Immature natural killer cell (primary cell): Measurements from ENCODE around the gene EPHA2. TPM values are rescaled to one million over a fixed set of nuclear protein-coding genes. Genes with fewer than 3 reads are reported as not detected.
"Not testable (repeated sequence)": the region's sequence is repeated elsewhere in the genome, so short reads cannot be mapped to it uniquely, and the experiment has no call there.

ENCODE experiments used
- DNase-seq, 3 donors: peaks; one replicate each; pipeline ENCODE4 v3.0.0; 2022; ENCODE audit warnings: mixed read lengths in 1 of 3
- H3K27ac Mint-ChIP-seq, 6 donors: one replicate each; pipeline ENCODE4 v1.8.0; 2020; ENCODE audit warnings: mixed read lengths in 6 of 6, mild to moderate bottlenecking in 5 of 6, inconsistent platforms in 4 of 6, moderate library complexity in 3 of 6
- H3K27me3 Mint-ChIP-seq, 3 donors: one replicate each; pipeline ENCODE4 v1.8.0; 2020 to 2021; ENCODE audit warnings: low read depth in 3 of 3, mild to moderate bottlenecking in 3 of 3, mixed read lengths in 3 of 3, moderate library complexity in 3 of 3, inconsistent platforms in 1 of 3
- H3K36me3 Mint-ChIP-seq, 3 donors: one replicate each; pipeline ENCODE4 v1.8.0; 2020; ENCODE audit warnings: mixed read lengths in 3 of 3, inconsistent platforms in 2 of 3, mild to moderate bottlenecking in 2 of 3
- H3K4me1 Mint-ChIP-seq, 2 donors: one replicate each; pipeline ENCODE4 v1.8.0; 2020; ENCODE audit warnings: inconsistent platforms in 2 of 2, mild to moderate bottlenecking in 2 of 2, mixed read lengths in 2 of 2, moderate library complexity in 1 of 2
- H3K4me3 Mint-ChIP-seq, 5 donors: one replicate each; pipeline ENCODE4 v1.8.0; 2020; ENCODE audit warnings: mild to moderate bottlenecking in 5 of 5, mixed read lengths in 5 of 5, inconsistent platforms in 3 of 5, moderate library complexity in 3 of 5
- H3K9me3 Mint-ChIP-seq, 6 donors: one replicate each; pipeline ENCODE4 v1.8.0; 2020; ENCODE audit warnings: mild to moderate bottlenecking in 6 of 6, mixed read lengths in 6 of 6, inconsistent platforms in 4 of 6, moderate library complexity in 3 of 6
- polyA plus RNA-seq, 3 donors: library from polyadenylated mRNA; unstranded; fragments of 300-500 nt; fragmentation: Illumina TruSeq; gene quantifications; one replicate each; pipeline ENCODE4 v1.2.3, GENCODE V29; 2021

The EPHA2 gene
- polyA plus RNA-seq, 3 donors from 2014 or later: not detected

DNA sequence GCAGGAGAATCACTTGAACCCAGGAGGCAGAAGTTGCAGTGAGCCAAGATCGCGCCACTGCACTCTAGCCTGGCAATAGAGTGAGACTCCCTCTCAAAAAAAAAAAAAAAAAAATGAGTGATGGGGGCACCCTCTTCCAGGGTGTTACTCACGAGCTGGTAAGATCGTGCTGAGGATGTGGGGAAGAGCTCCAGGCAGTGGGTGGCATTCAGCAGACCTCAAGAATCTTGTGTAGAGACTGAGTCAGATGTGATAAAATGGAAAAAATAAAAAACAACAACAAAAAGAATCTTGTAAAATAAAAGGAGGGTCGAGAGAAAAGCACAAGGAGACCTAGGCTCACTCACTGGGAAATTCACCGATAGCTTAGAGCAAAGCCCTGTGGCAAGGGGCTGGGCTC lies 38.5 kb downstream of the EPHA2 start:
- Mint-ChIP-seq H3K36me3 (no peaks in the 10 kb centered on the region), H3K27ac (peak overlapping the region in 4 of 6 donors; percentile 2 to 87 (median 50)), H3K4me3 (peak overlapping the region in 1 of 5 donors; percentile 8), H3K9me3 (no peaks in the 10 kb centered on the region), H3K27me3 (peaks cover 0 to 11% (median 10%) of the 10 kb centered on the region in 3 donors), H3K4me1 (peaks cover 29 to 33% of the 10 kb centered on the region in 2 donors)
- DNase-seq: peak in 2 of 3 donors; percentile 12 to 17

GRCh38 chr1:16116625-16117024 lies 39.2 kb downstream of the EPHA2 start:
- Mint-ChIP-seq H3K27me3 (peaks cover 0 to 10% (median 7%) of the 10 kb centered on the region in 3 donors), H3K4me1 (peaks cover 21 to 25% of the 10 kb centered on the region in 2 donors), H3K9me3 (peaks cover 0 to 3% (median 0%) of the 10 kb centered on the region in 6 donors), H3K36me3 (no peaks in the 10 kb centered on the region), H3K4me3 (peak overlapping the region in 1 of 5 donors; percentile 13), H3K27ac (peak overlapping the region in 3 of 6 donors; percentile 49 to 65 (median 59))
- DNase-seq: no peak

- no peak for DNase-seq
- Mint-ChIP-seq H3K27ac (no peak overlapping the region), H3K9me3 (peaks cover 0 to 4% (median 0%) of the 10 kb centered on the region in 6 donors), H3K4me3 (no peak overlapping the region), H3K27me3 (peaks cover 0 to 7% (median 3%) of the 10 kb centered on the region in 3 donors), H3K4me1 (peaks cover 16 to 19% of the 10 kb centered on the region in 2 donors), H3K36me3 (no peaks in the 10 kb centered on the region)
Measured at GRCh38 chr1:16116002-16116401, 39.9 kb downstream of the EPHA2 start.

DNA sequence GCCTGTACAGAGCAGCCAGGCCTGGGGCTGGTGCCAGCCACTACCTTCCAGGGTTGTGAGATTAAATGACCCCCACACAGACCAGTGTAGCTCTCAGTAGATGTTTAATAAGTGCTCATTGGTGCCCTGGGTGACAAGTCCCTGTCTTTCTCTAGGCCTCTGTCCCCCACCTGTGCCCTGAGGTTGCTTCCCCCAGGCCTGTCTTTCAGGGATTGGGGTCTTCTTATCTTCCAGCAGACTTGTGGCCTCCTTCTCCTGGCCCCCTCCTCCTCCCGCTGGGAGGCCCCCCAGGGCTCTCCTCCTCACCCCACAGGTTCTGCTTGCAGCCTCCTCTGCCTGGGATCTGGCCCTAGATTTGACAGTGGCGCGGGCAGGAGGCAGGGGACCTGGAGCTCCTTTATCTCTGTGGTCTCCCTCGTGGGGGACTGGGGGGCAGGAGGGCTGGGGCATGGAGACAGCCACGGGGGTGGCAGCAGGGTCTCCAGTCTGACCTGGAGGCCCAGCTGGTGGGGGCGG lies 40.3 kb downstream of the EPHA2 start:
- no peak for DNase-seq
- no peak overlapping the region for H3K4me3 Mint-ChIP-seq
- no peaks in the 10 kb centered on the region for H3K36me3 Mint-ChIP-seq

GRCh38 chr1:16114527-16115467 lies 41.1 kb downstream of the EPHA2 start:
- no peak for DNase-seq
- Mint-ChIP-seq H3K9me3 (peaks cover 0 to 4% (median 0%) of the 10 kb centered on the region in 6 donors), H3K36me3 (no peaks in the 10 kb centered on the region), H3K27ac (peak overlapping the region in 1 of 6 donors; percentile 73), H3K4me3 (no peak overlapping the region), H3K27me3 (peaks cover 3 to 7% (median 4%) of the 10 kb centered on the region in 3 donors), H3K4me1 (peaks cover 12 to 14% of the 10 kb centered on the region in 2 donors)

More for the DNA sequence above, 40.3 kb downstream of the EPHA2 start:
- Mint-ChIP-seq H3K27me3 (peaks cover 0 to 5% (median 2%) of the 10 kb centered on the region in 3 donors), H3K9me3 (peaks cover 0 to 4% (median 0%) of the 10 kb centered on the region in 6 donors), H3K27ac (no peak overlapping the region), H3K4me1 (peaks cover 12 to 14% of the 10 kb centered on the region in 2 donors)

GRCh38 chr1:16112596-16113555 lies 43.0 kb downstream of the EPHA2 start:
- Mint-ChIP-seq H3K4me3 (no peak overlapping the region), H3K27me3 (peaks cover 7% of the 10 kb centered on the region in 3 donors), H3K4me1 (peaks cover 14% of the 10 kb centered on the region in 2 donors), H3K27ac (no peak overlapping the region), H3K9me3 (peaks cover 4 to 10% (median 6%) of the 10 kb centered on the region in 6 donors), H3K36me3 (no peaks in the 10 kb centered on the region)
- DNase-seq: no peak

DNA sequence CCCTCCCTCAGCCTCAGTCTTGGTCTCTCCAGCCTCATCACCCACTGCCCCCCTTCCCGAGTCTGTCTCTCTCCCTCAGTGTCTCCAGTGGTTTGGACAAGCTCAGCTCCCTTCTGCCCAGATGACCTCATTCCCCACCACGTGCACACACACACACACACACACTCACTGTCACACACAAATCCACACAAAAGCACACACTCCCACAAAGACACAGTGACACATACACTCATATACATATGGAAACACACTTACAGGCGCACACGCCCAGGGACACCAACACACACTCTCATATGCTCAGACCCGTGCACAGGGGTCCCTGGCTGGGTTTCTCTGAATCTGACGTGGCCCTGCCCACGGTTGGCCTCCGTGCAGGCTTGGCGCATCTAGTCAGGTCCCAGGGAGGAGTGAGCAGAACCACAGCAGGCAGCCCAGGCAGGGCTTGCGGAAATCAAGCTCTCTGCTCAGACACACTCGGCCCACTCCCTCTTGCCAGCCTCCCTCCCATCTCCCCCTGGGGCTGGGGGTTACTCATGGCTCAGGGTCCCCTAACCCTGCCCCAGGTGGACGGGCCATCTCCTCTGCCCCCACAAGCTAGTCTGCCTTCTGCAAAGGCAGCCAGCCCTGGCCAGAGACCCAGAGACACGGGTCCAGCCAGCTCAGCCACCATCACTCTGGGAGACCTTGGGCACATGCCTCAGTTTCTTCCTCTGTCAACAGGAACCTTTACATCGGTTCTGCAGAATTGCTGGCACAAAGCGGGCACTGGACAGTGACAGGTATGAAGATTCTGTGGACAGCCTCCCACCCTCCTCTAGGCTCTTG lies 43.9 kb downstream of the EPHA2 start:
- Mint-ChIP-seq H3K27me3 (peaks cover 8 to 13% (median 8%) of the 10 kb centered on the region in 3 donors), H3K9me3 (peaks cover 4 to 17% (median 13%) of the 10 kb centered on the region in 6 donors), H3K27ac (peak overlapping the region in 1 of 6 donors; percentile 16), H3K36me3 (peaks cover 0 to 7% (median 0%) of the 10 kb centered on the region in 3 donors), H3K4me1 (peaks cover 6 to 7% of the 10 kb centered on the region in 2 donors), H3K4me3 (no peak overlapping the region)
- no peak for DNase-seq

DNA sequence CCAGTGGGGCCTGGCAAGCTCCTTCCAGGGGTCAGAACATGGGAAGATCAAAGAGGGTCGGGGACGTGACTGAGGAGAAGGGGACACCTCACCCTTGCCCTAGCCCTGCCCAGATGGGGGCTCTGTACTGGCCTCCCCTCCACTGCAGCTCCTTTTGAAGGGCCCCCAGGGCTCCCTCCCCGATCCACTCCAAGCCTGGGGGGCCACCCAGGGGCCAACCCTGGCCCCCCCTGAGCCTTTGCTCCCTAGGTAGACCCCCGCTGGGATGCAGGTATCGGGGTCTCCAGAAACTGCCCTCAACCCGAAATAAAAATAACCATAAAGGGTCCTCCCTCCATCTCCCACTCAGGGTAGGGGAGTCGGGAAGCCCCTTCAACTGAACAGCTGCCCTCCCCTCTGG lies 45.0 kb downstream of the EPHA2 start:
- H3K9me3 Mint-ChIP-seq: peaks cover 4 to 17% (median 13%) of the 10 kb centered on the region in 6 donors
- H3K4me1 Mint-ChIP-seq: peaks cover 0 to 2% of the 10 kb centered on the region in 2 donors
- H3K27ac Mint-ChIP-seq: no peak overlapping the region
- H3K36me3 Mint-ChIP-seq: peaks cover 0 to 7% (median 0%) of the 10 kb centered on the region in 3 donors
- no peak for DNase-seq
- H3K4me3 Mint-ChIP-seq: no peak overlapping the region
- H3K27me3 Mint-ChIP-seq: peaks cover 6 to 16% (median 8%) of the 10 kb centered on the region in 3 donors

- DNase-seq: no peak
- H3K9me3 Mint-ChIP-seq: peaks cover 4 to 17% (median 13%) of the 10 kb centered on the region in 6 donors
- peaks cover 0 to 7% (median 0%) of the 10 kb centered on the region in 3 donors for H3K36me3 Mint-ChIP-seq
- peaks cover 0 to 2% of the 10 kb centered on the region in 2 donors for H3K4me1 Mint-ChIP-seq
- H3K27me3 Mint-ChIP-seq: peaks cover 6 to 16% (median 8%) of the 10 kb centered on the region in 3 donors
- H3K4me3 Mint-ChIP-seq: no peak overlapping the region
- H3K27ac Mint-ChIP-seq: no peak overlapping the region
Measured at GRCh38 chr1:16110456-16110855, 45.4 kb downstream of the EPHA2 start.

- Mint-ChIP-seq H3K4me3 (no peak overlapping the region), H3K36me3 (peaks cover 0 to 7% (median 0%) of the 10 kb centered on the region in 3 donors), H3K27me3 (peaks cover 6 to 16% (median 8%) of the 10 kb centered on the region in 3 donors), H3K27ac (no peak overlapping the region), H3K9me3 (peaks cover 4 to 17% (median 13%) of the 10 kb centered on the region in 6 donors), H3K4me1 (peaks cover 0 to 2% of the 10 kb centered on the region in 2 donors)
- DNase-seq: no peak
Measured at GRCh38 chr1:16109571-16109970, 46.3 kb downstream of the EPHA2 start.

GRCh38 chr1:16107039-16107438 lies 48.8 kb downstream of the EPHA2 start:
- H3K27ac Mint-ChIP-seq, H3K36me3 Mint-ChIP-seq, H3K4me1 Mint-ChIP-seq, DNase-seq, H3K4me3 Mint-ChIP-seq: not testable (repeated sequence)
- H3K9me3 Mint-ChIP-seq: peaks cover 4 to 20% (median 16%) of the 10 kb centered on the region in 6 donors
- peaks cover 6 to 16% (median 8%) of the 10 kb centered on the region in 3 donors for H3K27me3 Mint-ChIP-seq

GRCh38 chr1:16101623-16102022 lies 54.2 kb downstream of the EPHA2 start:
- no peak overlapping the region for H3K4me3 Mint-ChIP-seq
- peak overlapping the region in 1 of 6 donors; percentile 57 for H3K27ac Mint-ChIP-seq
- no peak for DNase-seq
- peaks cover 0 to 3% (median 0%) of the 10 kb centered on the region in 3 donors for H3K36me3 Mint-ChIP-seq
- H3K27me3 Mint-ChIP-seq: peaks cover 0 to 13% (median 7%) of the 10 kb centered on the region in 3 donors
- no peaks in the 10 kb centered on the region for H3K4me1 Mint-ChIP-seq
- peaks cover 0 to 5% (median 3%) of the 10 kb centered on the region in 6 donors for H3K9me3 Mint-ChIP-seq
